Hepatocyte (in vitro differentiated cells): ENCODE measurements around the gene MLXIP. TPM values are rescaled to one million over a fixed set of nuclear protein-coding genes. Genes with fewer than 3 reads are reported as not detected.

Experiments used
- DNase-seq: peaks from one replicate; pipeline ENCODE4 v3.0.0-alpha.2; 2016; ENCODE audit warnings: low spot score
- H2AFZ ChIP-seq: fragments of 200-600 bp; sonication (generic); 2 replicates; pipeline ENCODE4 v1.6.0; 2016; ENCODE audit warnings: antibody characterized with exemption, mild to moderate bottlenecking
- H3K27ac ChIP-seq: fragments of 200-600 bp; sonication (generic); 2 replicates; pipeline ENCODE4 v1.5.1; 2016; ENCODE audit warnings: mild to moderate bottlenecking
- H3K27me3 ChIP-seq: fragments of 200-600 bp; sonication (generic); 2 replicates; pipeline ENCODE4 v1.6.1; 2016
- H3K36me3 ChIP-seq: fragments of 200-600 bp; sonication (generic); replicated peaks from 2 replicates; pipeline ENCODE4 v1.5.1; 2016; ENCODE audit warnings: low read depth; ENCODE audit not compliant: insufficient read depth
- H3K4me1 ChIP-seq: fragments of 200-600 bp; sonication (generic); 2 replicates; pipeline ENCODE4 v1.5.1; 2016; ENCODE audit warnings: mild to moderate bottlenecking, moderate library complexity; ENCODE audit not compliant: insufficient read depth
- H3K4me2 ChIP-seq: fragments of 200-600 bp; sonication (generic); 2 replicates; pipeline ENCODE4 v1.6.0; 2016
- H3K4me3 ChIP-seq: fragments of 200-600 bp; sonication (generic); 2 replicates; pipeline ENCODE4 v1.5.1; 2016; ENCODE audit warnings: mild to moderate bottlenecking
- H3K79me2 ChIP-seq: fragments of 200-600 bp; sonication (generic); 2 replicates; pipeline ENCODE4 v1.6.0; 2017; ENCODE audit warnings: mild to moderate bottlenecking
- H3K9me2 ChIP-seq: fragments of 200-600 bp; sonication (generic); replicated peaks from 2 replicates; pipeline ENCODE4 v1.6.0; 2017; ENCODE audit warnings: mild to moderate bottlenecking; ENCODE audit not compliant: insufficient read depth
- H3K9me3 ChIP-seq: fragments of 200-600 bp; sonication (generic); 2 replicates; pipeline ENCODE4 v1.5.1; 2016; ENCODE audit warnings: low read depth, mild to moderate bottlenecking
- H4K20me1 ChIP-seq: fragments of 200-600 bp; sonication (generic); 2 replicates; pipeline ENCODE4 v1.6.0; 2016; ENCODE audit warnings: mild to moderate bottlenecking; ENCODE audit not compliant: insufficient read depth, poor library complexity, severe bottlenecking
- CTCF ChIP-seq: fragments of 200-600 bp; sonication (generic); IDR thresholded peaks from 2 replicates; pipeline ENCODE4 v1.5.1; 2016; ENCODE audit warnings: antibody characterized with exemption, mild to moderate bottlenecking; ENCODE audit not compliant: poor library complexity
- EZH2 ChIP-seq: fragments of 200-600 bp; sonication (generic); IDR thresholded peaks from 2 replicates; pipeline ENCODE4 v1.6.1; 2016; ENCODE audit warnings: antibody characterized with exemption, mild to moderate bottlenecking, borderline replicate concordance
- EZH2phosphoT487 ChIP-seq: fragments of 200-600 bp; sonication (generic); IDR thresholded peaks from one replicate; pipeline ENCODE4 v1.6.1; 2018; ENCODE audit warnings: antibody characterized with exemption, mild to moderate bottlenecking, low read depth, moderate library complexity; ENCODE audit not compliant: unreplicated experiment, severe bottlenecking
- WGBS: methylation state at CpG from one replicate; pipeline ENCODE4 v1.1.6; 2016; ENCODE audit warnings: low lambda C conversion rate; ENCODE audit errors: missing lambda C conversion rate; 5-methylcytosine and 5-hydroxymethylcytosine counted together
- polyA plus RNA-seq: library from polyadenylated mRNA; unstranded; fragments of >200 nt; fragmentation: Nextera tagmentation; extraction: Ambion mirVana; gene quantifications from 2 replicates; pipeline ENCODE4 v1.2.1, GENCODE V29; 2016
- total RNA-seq: library from RNA; depleted of rRNA; stranded (reverse); fragments of >200 nt; gene quantifications from 2 replicates; pipeline ENCODE4 v1.2.3, GENCODE V29; 2014

MLXIP gene
- total and polyA plus RNA-seq, 2 experiments from 2014 or later: 11.5 to 33.1 TPM

GRCh38 chr12:122067548-122067947, 11.0 kb upstream of the MLXIP start:
- no peak for TF ChIP-seq EZH2phosphoT487
- no peak for TF ChIP-seq EZH2
- TF ChIP-seq CTCF: no peak
- H3K27ac ChIP-seq: peak overlapping the region; percentile 26

GRCh38 chr12:122067966-122068365, 10.6 kb upstream of the MLXIP start:
- no peaks in the 10 kb centered on the region for H3K9me2 ChIP-seq
- DNase-seq: no peak

More at GRCh38 chr12:122067548-122067947, 11.0 kb upstream of the MLXIP start:
- Histone ChIP-seq H2AFZ (no peak overlapping the region), H3K36me3 (no peaks in the 10 kb centered on the region), H3K79me2 (no peaks in the 10 kb centered on the region), H3K27me3 (no peaks in the 10 kb centered on the region), H4K20me1 (no peaks in the 10 kb centered on the region), H3K4me2 (peak overlapping the region; percentile 27), H3K4me3 (no peak overlapping the region), H3K9me3 (no peaks in the 10 kb centered on the region), H3K9me2 (no peaks in the 10 kb centered on the region), H3K4me1 (peaks cover 28% of the 10 kb centered on the region)
- no peak for DNase-seq
- WGBS: 96% methylated on average over 5 of the region's 5 CpGs

GRCh38 chr12:122072031-122072970, 6.3 kb upstream of the MLXIP start:
- H3K9me2 ChIP-seq: no peaks in the 10 kb centered on the region
- H4K20me1 ChIP-seq: no peaks in the 10 kb centered on the region
- peaks cover 7% of the 10 kb centered on the region for H3K4me1 ChIP-seq
- no peak overlapping the region for H2AFZ ChIP-seq
- 53% methylated on average over 11 of the region's 11 CpGs for WGBS
- H3K4me3 ChIP-seq: no peak overlapping the region
- H3K27ac ChIP-seq: peak overlapping the region; percentile 75
- TF ChIP-seq EZH2: no peak
- TF ChIP-seq CTCF: no peak
- no peak for TF ChIP-seq EZH2phosphoT487
- no peaks in the 10 kb centered on the region for H3K79me2 ChIP-seq
- no peaks in the 10 kb centered on the region for H3K9me3 ChIP-seq
- no peaks in the 10 kb centered on the region for H3K36me3 ChIP-seq
- H3K27me3 ChIP-seq: no peaks in the 10 kb centered on the region
- DNase-seq: peak; percentile 69
- H3K4me2 ChIP-seq: peak overlapping the region; percentile 41

More at GRCh38 chr12:122067966-122068365, 10.6 kb upstream of the MLXIP start:
- 57% methylated on average over 13 of the region's 13 CpGs for WGBS
- Histone ChIP-seq H3K9me3 (no peaks in the 10 kb centered on the region), H3K4me1 (peaks cover 25% of the 10 kb centered on the region), H3K4me2 (peak overlapping the region; percentile 27), H3K27me3 (no peaks in the 10 kb centered on the region), H4K20me1 (no peaks in the 10 kb centered on the region), H3K27ac (peak overlapping the region; percentile 26), H3K79me2 (no peaks in the 10 kb centered on the region), H2AFZ (no peak overlapping the region), H3K36me3 (no peaks in the 10 kb centered on the region), H3K4me3 (no peak overlapping the region)
- TF ChIP-seq CTCF: no peak
- TF ChIP-seq EZH2: no peak
- no peak for TF ChIP-seq EZH2phosphoT487
